H54 (cell line): Measurements from ENCODE around the gene LIN7A.

Source experiments
- DNase-seq: peaks from one replicate; pipeline ENCODE4 v3.0.0; 2011; ENCODE audit warnings: low spot score, mixed read lengths; ENCODE audit not compliant: insufficient read length
- FAIRE-seq: peaks from 3 replicates; lab custom pipeline; 2011; peaks lifted over from hg19 to GRCh38; lab: Jason Lieb, UNC
- POLR2A ChIP-seq: IDR thresholded peaks from 2 replicates; pipeline ENCODE4 v1.6.1; 2011; ENCODE audit warnings: low read depth, mild to moderate bottlenecking, low read length

The LIN7A gene

DNA sequence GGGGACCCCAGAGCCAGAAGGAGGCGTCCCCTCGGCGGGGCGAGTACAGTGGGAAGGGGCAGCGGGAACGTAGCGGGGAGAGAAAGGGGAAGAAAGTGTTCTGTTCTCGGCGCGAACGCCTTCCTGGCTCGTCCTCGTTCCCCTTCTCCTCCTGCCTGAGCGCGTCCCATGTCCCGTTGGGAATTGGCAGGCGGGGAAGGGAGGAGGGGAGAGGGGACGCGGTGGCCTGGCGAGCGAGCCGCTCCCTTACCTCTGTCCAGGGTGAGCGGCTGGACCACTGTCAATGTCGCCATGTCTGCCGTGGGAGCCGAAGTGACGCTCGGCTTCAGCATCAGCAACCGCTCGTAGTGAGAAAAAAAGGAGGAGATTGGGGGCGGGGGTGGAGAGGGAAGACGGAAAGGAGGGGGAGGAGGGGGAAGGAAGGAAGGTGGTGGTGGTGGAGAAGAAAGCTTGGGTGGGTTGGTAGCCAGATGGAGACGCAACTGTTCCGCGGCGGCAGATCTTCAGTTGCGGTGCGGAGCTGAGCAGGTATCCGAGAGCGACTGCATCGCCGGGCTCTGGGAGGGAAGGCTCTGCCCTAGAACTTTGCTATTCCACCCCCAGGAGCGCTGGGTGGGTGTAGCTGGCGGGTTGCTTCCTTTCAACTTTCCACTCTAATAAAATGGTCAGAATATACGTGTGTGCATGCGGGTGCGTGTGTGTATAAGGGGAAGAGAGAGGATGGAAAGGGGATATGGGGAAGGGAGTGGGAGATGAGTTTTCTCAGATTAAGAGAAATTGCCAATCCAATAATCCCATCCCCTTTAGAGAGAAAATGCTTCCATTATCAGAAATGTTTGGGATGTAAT is at the start of gene LIN7A:
TSS of gene LIN7A (minus strand) at position 544 of the 848 bp plus-strand sequence. CDS start at position 332, 212 bp downstream.
- TF ChIP-seq POLR2A: 0 out of 2 replicates have a peak, but pooled peaks have one; percentile 6
- FAIRE-seq (no peak), DNase-seq (peak; percentile 13)

- DNase-seq (no peak), FAIRE-seq (no peak)
- TF ChIP-seq POLR2A: no peak
Observed at GRCh38 chr12:80986224-80986623, 48.5 kb upstream of the LIN7A start.

DNA sequence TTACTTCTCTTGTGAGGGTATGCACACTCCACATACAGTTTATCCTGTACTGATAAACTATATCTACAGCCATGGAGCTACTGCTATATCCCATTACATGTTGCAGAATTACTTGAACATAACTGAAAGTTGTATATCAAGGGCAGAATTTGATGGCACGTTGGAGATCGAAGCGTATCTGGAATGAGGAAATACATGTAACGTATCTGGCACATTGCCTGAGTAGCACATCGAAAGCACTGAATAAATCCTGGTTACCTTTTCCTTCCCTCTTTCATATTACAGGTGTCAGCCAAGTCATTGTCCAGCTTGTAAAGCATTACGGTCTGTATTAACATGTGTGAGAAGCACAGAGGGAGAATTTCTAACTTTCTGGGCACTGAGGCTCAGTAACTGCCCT is 42.1 kb upstream of the LIN7A start:
- DNase-seq (no peak), FAIRE-seq (peak; percentile 38)
- TF ChIP-seq POLR2A: no peak

DNA sequence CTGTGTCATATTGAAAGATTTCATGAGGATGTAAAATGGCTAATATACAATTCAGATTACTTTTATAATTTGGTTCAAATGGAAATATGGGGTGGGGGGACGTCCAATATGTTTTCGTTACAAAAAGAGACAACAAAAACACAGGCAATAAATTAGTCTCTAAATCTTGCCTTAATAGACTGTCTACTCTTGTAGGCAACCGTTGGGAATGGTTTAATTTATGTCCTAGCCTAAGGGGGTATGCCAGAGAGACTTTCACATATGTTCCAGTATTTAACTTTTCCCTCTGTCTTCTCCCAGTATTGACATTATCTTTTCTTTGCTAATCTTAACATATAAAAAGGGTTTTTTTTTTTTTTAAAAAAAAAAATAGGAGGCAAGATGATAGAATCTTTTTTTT is 41.5 kb upstream of the LIN7A start:
- no peak for TF ChIP-seq POLR2A
- no peak for FAIRE-seq
- no peak for DNase-seq

GRCh38 chr12:80977346-80977745 is 39.6 kb upstream of the LIN7A start:
- no peak for FAIRE-seq
- no peak for TF ChIP-seq POLR2A
- no peak for DNase-seq

GRCh38 chr12:80968326-80968725 is 30.6 kb upstream of the LIN7A start:
- no peak for DNase-seq
- no peak for FAIRE-seq
- no peak for TF ChIP-seq POLR2A

GRCh38 chr12:80967565-80967964 is 29.8 kb upstream of the LIN7A start:
- no peak for DNase-seq
- FAIRE-seq: peak; percentile 20
- TF ChIP-seq POLR2A: no peak

- FAIRE-seq: no peak
- no peak for DNase-seq
- TF ChIP-seq POLR2A: no peak
Observed at GRCh38 chr12:80966001-80966400, 28.3 kb upstream of the LIN7A start.

GRCh38 chr12:80958162-80958561 is 20.4 kb upstream of the LIN7A start:
- FAIRE-seq (no peak), DNase-seq (no peak)
- TF ChIP-seq POLR2A: no peak

- no peak for FAIRE-seq
- TF ChIP-seq POLR2A: no peak
- no peak for DNase-seq
Observed at GRCh38 chr12:80954857-80955520, 17.3 kb upstream of the LIN7A start.

DNA sequence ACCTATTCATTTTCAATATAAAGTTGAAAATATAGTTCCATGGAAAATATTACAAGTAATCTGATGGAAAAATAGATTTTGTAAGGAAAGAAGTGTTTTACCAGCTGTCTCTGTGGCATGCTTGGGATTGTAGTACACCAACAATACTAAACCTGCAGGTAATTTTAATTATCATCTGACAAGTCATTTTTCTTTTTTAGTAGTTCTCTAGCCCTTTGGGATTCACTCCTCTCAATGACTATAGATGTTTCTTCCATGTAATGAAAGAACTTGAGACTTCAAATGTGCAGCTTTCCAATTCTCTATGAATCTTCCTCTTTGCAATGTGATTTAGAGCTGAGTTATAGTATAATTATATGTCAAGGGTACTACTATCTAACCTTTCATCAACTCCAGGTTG is 14.7 kb upstream of the LIN7A start:
- no peak for FAIRE-seq
- DNase-seq: no peak
- TF ChIP-seq POLR2A: no peak

- FAIRE-seq (no peak), DNase-seq (no peak)
- no peak for TF ChIP-seq POLR2A
Observed at GRCh38 chr12:80946591-80946990, 8.9 kb upstream of the LIN7A start.

DNA sequence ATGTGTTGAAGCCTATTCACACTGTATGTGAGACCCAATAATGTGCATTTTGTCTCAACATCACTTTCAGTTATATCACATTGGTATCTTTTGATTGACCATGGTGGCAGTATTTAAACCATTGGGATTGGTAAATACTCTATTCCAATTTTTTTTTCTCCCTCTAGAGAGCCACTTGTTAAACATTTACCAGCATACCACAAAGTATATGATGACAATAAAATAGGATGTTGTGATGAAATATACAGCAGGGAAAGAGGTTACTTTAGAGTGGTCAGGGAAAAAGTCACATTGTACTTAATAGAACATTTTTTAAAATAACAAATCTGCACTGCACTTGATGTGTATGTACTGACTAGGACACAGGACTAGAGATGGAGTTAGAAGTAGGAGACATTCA is 5.6 kb upstream of the LIN7A start:
- no peak for DNase-seq
- TF ChIP-seq POLR2A: no peak
- no peak for FAIRE-seq

DNA sequence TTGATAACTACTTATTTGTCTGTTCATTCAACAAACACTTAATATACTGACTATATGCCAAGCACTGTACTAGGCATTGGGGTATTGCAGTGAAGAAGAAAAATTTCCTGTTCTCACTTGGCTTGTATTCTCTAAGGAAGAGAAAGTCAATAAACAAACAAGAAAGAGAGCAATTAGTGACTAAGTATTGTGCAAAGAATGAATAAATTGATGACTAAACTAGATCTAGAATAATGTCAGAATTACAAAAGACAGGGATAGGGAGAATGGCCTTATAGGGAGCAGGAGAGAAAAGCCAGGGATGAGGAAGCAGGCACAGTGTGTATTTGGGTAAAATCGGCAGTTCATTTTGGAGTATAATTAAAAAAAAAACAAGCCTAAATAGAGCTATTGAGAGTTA is 4.2 kb upstream of the LIN7A start:
- DNase-seq (no peak), FAIRE-seq (no peak)
- TF ChIP-seq POLR2A: no peak
